HG02678 (cell line): Measurements from ENCODE around the gene CHRNA1.
A peak's percentile ranks its signal among the peaks of the same experiment; 100 is the strongest.
"Not testable (repeated sequence)": the region's sequence is repeated elsewhere in the genome, so short reads cannot be mapped to it uniquely, and the experiment has no call there.

Experiments used
- ATAC-seq: cut with Tn5 transposase; IDR thresholded peaks from one replicate; pipeline ENCODE4 v1.9.1; 2021; ENCODE audit warnings: mild to moderate bottlenecking, moderate library complexity; ENCODE audit not compliant: unreplicated experiment

The CHRNA1 gene

GRCh38 chr2:174719016-174719415 is 45.3 kb downstream of the CHRNA1 start:
- ATAC-seq: no peak

- ATAC-seq: no peak
Observed at GRCh38 chr2:174718591-174718990, 45.7 kb downstream of the CHRNA1 start.

- no peak for ATAC-seq
Observed at GRCh38 chr2:174717916-174718315, 46.4 kb downstream of the CHRNA1 start.

DNA sequence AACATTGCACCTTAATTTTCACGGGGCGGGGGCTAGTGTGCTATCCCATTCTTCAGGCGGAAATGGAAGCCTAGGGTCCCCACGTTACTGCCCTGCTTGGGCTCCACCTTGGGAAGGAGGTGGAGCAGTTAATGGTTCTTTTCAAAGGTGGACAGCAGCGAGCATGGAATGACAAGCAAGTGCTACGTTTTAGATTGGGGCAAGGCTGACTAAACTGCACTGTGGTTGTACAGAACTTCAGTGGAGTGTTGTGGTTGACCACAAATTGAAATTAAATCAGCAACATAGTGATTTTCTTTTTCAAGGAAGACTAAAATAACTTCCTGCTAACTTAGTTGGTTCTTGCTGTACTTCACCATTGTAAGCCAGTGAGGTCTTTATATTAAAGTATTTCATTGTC is 47.0 kb downstream of the CHRNA1 start:
- ATAC-seq: no peak

GRCh38 chr2:174716785-174717184 is 47.5 kb downstream of the CHRNA1 start:
- no peak for ATAC-seq

GRCh38 chr2:174713686-174714085 is 50.6 kb downstream of the CHRNA1 start:
- ATAC-seq: no peak

- ATAC-seq: no peak
Observed at GRCh38 chr2:174711206-174711605, 53.1 kb downstream of the CHRNA1 start.

- ATAC-seq: not testable (repeated sequence)
Observed at GRCh38 chr2:174709416-174710004, 54.8 kb downstream of the CHRNA1 start.

- no peak for ATAC-seq
Observed at GRCh38 chr2:174708713-174709112, 55.6 kb downstream of the CHRNA1 start.

DNA sequence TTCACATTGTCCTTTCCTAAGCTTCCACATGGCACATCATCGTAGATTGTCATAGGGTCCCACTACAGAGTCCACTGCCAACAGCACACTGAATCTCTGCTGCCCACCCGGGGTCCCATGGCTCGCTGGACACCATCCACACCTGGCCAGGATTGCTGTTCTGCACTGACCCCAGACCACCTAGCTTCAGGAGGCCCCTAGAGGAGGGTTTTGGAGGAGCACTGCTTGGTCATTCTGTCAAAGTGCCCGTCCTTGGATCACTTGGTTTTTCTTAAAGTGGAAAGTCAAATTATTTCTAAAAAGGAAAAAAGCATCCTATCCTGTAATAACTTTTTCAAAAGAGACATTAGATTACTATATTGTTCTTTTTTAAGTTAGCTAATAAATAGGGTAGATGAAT is 59.0 kb downstream of the CHRNA1 start:
- no peak for ATAC-seq

GRCh38 chr2:174704642-174705041 is 59.6 kb downstream of the CHRNA1 start:
- no peak for ATAC-seq

DNA sequence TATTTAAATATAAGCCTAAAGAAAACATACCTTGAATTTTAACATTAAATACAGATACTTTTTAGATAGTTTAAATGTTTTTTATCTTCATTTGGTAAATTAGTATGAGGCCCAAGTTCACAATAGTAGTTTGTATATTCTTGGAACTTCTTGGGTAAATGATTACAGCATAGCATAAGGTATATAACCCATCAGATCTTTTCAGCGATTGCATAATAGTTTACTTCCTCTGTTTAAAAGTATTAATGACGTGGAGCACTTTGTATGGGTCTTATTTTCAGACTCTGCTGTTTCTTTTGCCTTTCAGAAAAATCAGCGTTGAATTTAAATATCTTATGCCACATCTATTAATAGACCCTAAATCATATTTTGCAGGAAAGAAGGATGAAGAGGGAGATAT is 60.2 kb downstream of the CHRNA1 start:
- no peak for ATAC-seq

- no peak for ATAC-seq
Observed at GRCh38 chr2:174703430-174703829, 60.8 kb downstream of the CHRNA1 start.

- ATAC-seq: no peak
Observed at GRCh38 chr2:174702541-174702940, 61.7 kb downstream of the CHRNA1 start.

- ATAC-seq: peak; percentile 53
Observed at GRCh38 chr2:174699993-174700766, 64.1 kb downstream of the CHRNA1 start.
